Measurements from ENCODE around the gene SYT1.

- TF ChIP-seq CTCF (IDR thresholded peaks at IDR 0.05 in 2 of 3, conservative IDR thresholded peaks at IDR 0.05 in 1 of 3; ENCODE audit: borderline replicate concordance in 1 of 3, insufficient read depth in 1 of 3, low read depth in 2 of 3, low read length in 2 of 3) (no peak), RAD21 (IDR thresholded peaks at IDR 0.05; ENCODE audit: low read depth) (no peak), SIN3A (IDR thresholded peaks at IDR 0.05; ENCODE audit: low read depth) (no peak), POLR2A (IDR thresholded peaks at IDR 0.05; ENCODE audit: borderline replicate concordance, extremely low read depth, insufficient read depth, insufficient read length) (no peak), ELF1 (IDR thresholded peaks at IDR 0.05; ENCODE audit: borderline replicate concordance, low read depth) (no peak)
These were observed 492.5 kb downstream of the SYT1 start for GRCh38 chr12:79357048-79357447.

Measured in HCT116 (cell line).